BJ (cell line): ENCODE data around the gene CYP11A1. TPM values are rescaled to one million over a fixed set of nuclear protein-coding genes. Genes with fewer than 3 reads are reported as not detected.

Experiments used
- CTCF ChIA-PET: fragments of 350-600 bp; formaldehyde crosslinking; extraction: SDS; loops from one replicate; lab custom pipeline; 2021; ENCODE audit warnings: antibody characterized with exemption, inconsistent platforms; lab: Yijun Ruan, JAX
- POLR2A ChIA-PET: fragments of 300-600 bp; sonication (Branson Sonifier 250); formaldehyde crosslinking; extraction: SDS; loops from one replicate; lab custom pipeline; 2021; ENCODE audit warnings: antibody characterized with exemption; lab: Charles Lee
- DNase-seq: peaks from one replicate; pipeline ENCODE4 v3.0.0-alpha.2; 2011; ENCODE audit warnings: low read depth
- H3K27me3 ChIP-seq: 2 replicates; pipeline ENCODE4 v1.6.0; 2011; ENCODE audit warnings: low read length; ENCODE audit not compliant: control insufficient read depth, insufficient read depth
- H3K36me3 ChIP-seq: 2 replicates; pipeline ENCODE4 v1.5.1; 2011; ENCODE audit warnings: low read length; ENCODE audit not compliant: control insufficient read depth, insufficient read depth
- H3K4me3 ChIP-seq: 2 replicates; pipeline ENCODE4 v1.5.1; 2011; ENCODE audit warnings: low read depth, mild to moderate bottlenecking, control low read depth, low read length
- CTCF ChIP-seq: IDR thresholded peaks from 2 replicates; pipeline ENCODE4 v1.5.1; 2011; ENCODE audit warnings: low read depth, mild to moderate bottlenecking, control low read depth, inconsistent platforms, low read length, moderate library complexity; ENCODE audit not compliant: insufficient read depth
- polyA plus RNA-seq: library from polyadenylated mRNA; depleted of rRNA; stranded (reverse); fragments of >200 nt; gene quantifications from 2 replicates; pipeline ENCODE4 v1.2.3, GENCODE V29; 2011

Gene CYP11A1
- polyA plus RNA-seq, 1 experiment, result 0.70 TPM

GRCh38 chr15:74394090-74394846 is 26.8 kb upstream of the CYP11A1 start:
- Histone ChIP-seq H3K27me3 (no peaks in the 10 kb centered on the region), H3K4me3 (no peak overlapping the region), H3K36me3 (no peaks in the 10 kb centered on the region)
- CTCF ChIA-PET, result interaction anchor here (0.9 to 2.3 kb wide), 5 partner anchors 10 to 375 kb away, joined by 3 to 12 read pairs (median 5); no protein-coding TSS in a partner anchor
- no peak for TF ChIP-seq CTCF
- DNase-seq, result no peak
- POLR2A ChIA-PET, result interaction anchor here (0.7 to 1.1 kb wide), 2 partner anchors 13 to 41 kb away, joined by 4 to 5 read pairs; no protein-coding TSS in a partner anchor

DNA sequence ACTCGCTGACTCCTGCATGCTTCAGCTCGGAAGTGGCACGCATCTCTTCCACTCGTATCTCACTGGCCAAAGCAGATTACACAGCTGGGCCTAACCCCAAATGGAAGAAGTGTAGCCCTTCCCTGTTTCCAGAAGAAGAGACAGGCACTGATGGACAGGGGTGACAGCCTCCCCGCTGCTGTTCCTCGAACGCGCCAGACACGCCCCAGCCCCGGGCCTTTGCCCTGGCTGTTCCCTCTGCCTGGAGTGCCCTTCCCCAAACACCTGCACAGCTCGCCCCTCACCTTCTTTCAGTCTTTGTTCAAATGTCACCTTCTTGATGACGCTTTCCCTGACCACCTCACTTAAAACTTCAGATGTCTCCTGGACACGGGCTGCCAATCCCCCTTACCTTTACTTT is 26.0 kb upstream of the CYP11A1 start:
- no peaks in the 10 kb centered on the region for H3K27me3 ChIP-seq
- no peak for TF ChIP-seq CTCF
- H3K4me3 ChIP-seq, result no peak overlapping the region
- DNase-seq, result no peak
- H3K36me3 ChIP-seq, result no peaks in the 10 kb centered on the region
- ChIA-PET POLR2A (no interaction called here), CTCF (interaction anchor here (1.0 to 2.2 kb wide), 4 partner anchors 9 to 43 kb away, joined by 3 to 8 read pairs (median 4); no protein-coding TSS in a partner anchor)

DNA sequence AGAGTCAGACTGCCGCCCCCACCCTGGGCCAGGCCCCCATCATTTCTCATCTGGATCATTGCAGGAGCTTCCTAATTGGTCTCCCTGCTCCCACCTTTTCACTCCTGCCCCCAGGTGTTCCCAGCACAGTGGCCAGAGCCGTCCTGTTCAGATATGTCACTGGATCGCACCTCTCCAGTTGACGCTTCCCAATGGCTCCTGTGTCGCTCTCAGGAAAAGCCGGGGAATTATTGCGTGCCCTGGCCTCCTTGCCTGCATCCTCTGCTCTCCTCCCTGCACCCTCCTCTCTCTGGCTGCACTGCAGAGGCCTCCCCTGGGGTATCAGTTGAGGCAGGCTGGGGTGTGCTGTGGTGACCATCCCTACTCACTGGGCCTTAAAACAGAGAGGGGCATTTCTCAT is 25.5 kb upstream of the CYP11A1 start:
- no peak for TF ChIP-seq CTCF
- ChIA-PET POLR2A (no interaction called here), CTCF (interaction anchor here (1.0 to 2.2 kb wide), 4 partner anchors 8 to 44 kb away, joined by 3 to 8 read pairs (median 3); no protein-coding TSS in a partner anchor)
- Histone ChIP-seq H3K36me3 (no peaks in the 10 kb centered on the region), H3K27me3 (no peaks in the 10 kb centered on the region), H3K4me3 (no peak overlapping the region)
- no peak for DNase-seq

DNA sequence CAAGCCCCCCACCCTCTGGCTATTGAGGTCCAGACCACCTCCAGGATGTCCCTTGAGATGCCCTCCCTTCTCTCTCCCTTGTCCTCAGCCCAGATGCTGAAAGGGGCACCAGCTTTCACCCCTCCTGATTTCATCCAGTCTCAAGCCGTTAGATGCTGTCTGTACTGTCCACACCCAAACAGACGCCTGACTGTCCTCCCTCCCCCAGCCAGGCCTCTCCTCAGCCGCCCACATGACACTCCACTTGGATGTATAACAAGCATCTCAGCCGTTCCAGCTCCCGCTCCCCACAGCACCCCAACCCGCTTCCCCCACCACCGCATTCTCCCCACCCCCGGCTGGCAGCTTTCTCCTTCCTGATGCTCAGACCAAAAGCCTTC is 25.0 kb upstream of the CYP11A1 start:
- no peak overlapping the region for H3K4me3 ChIP-seq
- DNase-seq, result no peak
- ChIA-PET POLR2A (no interaction called here), CTCF (interaction anchor here (1.0 to 2.2 kb wide), 4 partner anchors 9 to 44 kb away, joined by 3 to 8 read pairs (median 3); no protein-coding TSS in a partner anchor)
- no peaks in the 10 kb centered on the region for H3K27me3 ChIP-seq
- H3K36me3 ChIP-seq, result no peaks in the 10 kb centered on the region
- no peak for TF ChIP-seq CTCF
